HCEC 1CT (cell line): Measurements from ENCODE around the gene MSRB2.
"Not testable (repeated sequence)": the region's sequence is repeated elsewhere in the genome, so short reads cannot be mapped to it uniquely, and the experiment has no call there.

Source experiments
- DNase-seq: peaks from one replicate; pipeline ENCODE4 v3.0.0-alpha.2; 2017

The MSRB2 gene

GRCh38 chr10:23070092-23070912, 25.1 kb upstream of the MSRB2 start:
- not testable (repeated sequence) for DNase-seq

- DNase-seq: no peak
Measured at GRCh38 chr10:23070913-23071218, 24.5 kb upstream of the MSRB2 start.

GRCh38 chr10:23072593-23072992, 22.8 kb upstream of the MSRB2 start:
- DNase-seq: not testable (repeated sequence)

- DNase-seq: no peak
Measured at GRCh38 chr10:23073527-23073926, 21.9 kb upstream of the MSRB2 start.

GRCh38 chr10:23075672-23076071, 19.7 kb upstream of the MSRB2 start:
- no peak for DNase-seq

DNA sequence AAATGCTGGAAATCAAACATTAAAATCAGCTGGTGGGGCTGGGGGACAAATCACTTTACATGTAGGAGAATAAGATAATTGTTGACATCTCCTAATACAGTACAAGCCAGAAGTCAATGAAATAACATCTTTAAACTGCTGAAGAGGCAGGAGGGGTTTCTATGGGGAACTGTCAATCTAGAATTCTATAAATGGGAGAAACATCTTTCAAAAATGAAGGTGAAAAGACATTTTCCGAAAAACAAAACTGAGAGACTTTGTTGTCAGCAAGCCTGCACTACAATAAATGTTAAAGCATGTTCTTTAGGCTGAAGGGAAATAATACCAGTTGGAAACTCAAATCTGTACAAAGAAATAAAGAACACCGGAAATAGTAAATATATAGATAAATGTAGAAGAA, 17.3 kb upstream of the MSRB2 start:
- DNase-seq: no peak

GRCh38 chr10:23079700-23080099, 15.7 kb upstream of the MSRB2 start:
- DNase-seq: no peak

GRCh38 chr10:23080262-23080661, 15.1 kb upstream of the MSRB2 start:
- no peak for DNase-seq

DNA sequence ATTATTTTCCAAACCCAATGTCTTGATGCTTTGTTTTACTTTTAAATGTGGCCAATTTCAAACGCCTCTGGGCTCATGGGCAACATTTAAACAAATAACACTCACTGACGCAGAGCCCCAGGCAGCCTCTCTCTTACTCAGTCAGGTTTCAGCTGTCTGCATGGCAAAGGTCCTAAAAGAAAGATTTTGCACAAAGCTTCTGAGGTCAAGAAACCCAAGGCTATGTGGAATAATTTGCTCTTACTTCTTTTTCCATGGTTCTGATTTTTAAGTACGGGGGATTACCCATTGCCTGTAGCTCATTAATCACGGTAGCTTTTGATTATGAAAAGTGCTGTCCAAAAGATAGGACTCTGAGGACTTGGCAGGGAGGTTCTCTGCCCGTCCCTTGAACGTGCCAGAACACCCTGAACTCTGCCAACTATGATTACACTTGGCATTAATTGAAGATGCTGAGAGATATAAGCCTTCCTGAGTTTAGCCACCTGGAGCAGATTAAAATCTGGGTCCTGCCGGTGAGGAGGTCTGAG, 14.1 kb upstream of the MSRB2 start:
- DNase-seq: no peak

DNA sequence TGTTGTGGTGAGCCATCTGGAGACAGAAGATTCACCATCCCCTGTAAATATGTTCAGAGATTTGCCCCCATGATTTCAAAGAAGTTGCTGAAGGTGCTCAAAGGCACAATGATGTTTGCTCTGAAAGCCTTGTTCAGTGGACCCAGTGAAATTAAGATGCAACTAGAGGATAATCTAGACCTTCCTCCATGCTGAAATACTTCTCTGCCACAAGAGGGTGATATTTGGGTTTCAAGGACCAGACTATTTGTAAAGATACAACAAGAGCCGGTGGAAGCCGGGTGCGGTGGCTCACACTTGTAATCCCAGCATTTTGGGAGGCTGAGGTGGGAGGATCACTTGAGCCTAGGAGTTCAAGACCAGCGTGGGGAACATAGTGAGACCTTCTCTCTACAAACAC, 13.5 kb upstream of the MSRB2 start:
- peak; percentile 50 for DNase-seq

DNA sequence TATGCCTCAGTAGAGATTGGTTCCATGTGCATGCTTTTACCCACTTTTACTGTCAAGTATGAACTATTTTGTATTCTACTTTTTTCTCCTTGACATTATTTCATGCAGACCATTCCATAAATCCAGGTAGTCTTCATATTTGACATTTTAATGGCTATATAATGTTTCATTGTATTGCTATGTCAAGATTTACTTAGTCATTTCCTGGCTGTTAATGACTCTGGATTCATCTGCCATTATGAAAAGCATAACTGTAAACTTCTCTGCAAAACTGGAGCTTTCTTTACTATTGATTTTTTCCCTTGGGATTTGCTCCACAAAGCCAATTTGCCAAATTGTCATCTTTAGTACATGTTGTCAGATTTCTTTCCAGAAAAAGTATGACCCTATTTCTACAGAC, 6.8 kb upstream of the MSRB2 start:
- DNase-seq: peak; percentile 59

- DNase-seq: peak; percentile 44
Measured at GRCh38 chr10:23094786-23095403, 484 bp upstream of the MSRB2 start.

- DNase-seq: peak; percentile 53
Measured at GRCh38 chr10:23095966-23096801, 805 bp downstream of the MSRB2 start.

- peak; percentile 65 for DNase-seq
Measured at GRCh38 chr10:23096802-23097549, 1.6 kb downstream of the MSRB2 start.

DNA sequence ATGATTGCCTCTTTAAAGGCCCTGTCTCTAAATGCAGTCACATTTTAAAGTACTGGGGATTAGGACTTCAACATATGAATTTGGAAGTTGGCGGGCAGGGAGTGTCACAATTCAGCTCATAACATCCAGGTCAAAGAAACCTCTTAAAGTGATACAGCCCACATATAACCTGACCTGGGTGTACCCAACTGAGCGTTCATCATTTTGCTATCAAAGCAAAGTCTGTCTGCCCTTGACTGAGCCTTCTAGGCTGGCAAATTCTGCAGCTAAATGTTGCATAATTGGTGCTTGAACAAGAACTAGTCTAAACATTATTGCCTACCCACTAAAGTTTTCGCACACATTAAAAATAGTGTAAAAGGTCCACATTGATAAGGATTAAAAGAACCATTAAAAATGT, 3.7 kb downstream of the MSRB2 start:
- DNase-seq: no peak

- no peak for DNase-seq
Measured at GRCh38 chr10:23099816-23100215, 4.4 kb downstream of the MSRB2 start.

DNA sequence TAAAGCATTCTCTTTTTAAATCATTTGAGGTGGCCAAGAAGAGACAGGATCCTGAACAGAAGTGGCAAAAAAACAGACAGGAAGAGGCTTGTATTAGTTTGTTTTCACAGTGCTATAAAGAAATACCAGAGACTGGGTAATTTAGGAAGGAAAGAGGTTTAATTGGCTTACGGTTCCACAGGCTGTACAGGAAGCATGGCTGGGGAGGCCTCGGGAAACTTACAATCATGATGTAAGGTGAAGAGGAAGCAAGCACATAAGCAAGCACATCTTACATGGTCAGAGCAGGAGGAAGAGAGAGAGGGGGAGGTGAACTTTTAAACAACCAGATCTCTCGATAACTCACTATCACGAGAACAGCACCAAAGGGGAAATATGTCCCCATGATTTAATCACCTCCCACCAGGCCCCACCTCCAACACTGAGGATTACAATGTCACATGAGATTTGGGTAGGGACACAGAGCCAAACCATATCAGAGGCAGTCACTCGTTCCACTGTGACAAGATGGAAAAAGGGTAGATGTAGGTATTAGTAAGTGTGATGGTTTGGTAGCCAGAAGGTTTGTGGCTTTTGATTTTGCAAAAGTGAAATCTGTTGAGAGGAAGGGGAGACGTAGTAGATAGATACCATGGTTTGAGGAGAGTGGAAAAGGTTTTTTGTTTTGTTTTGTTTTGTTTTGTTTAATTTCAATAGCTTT, 5.1 kb downstream of the MSRB2 start:
- no peak for DNase-seq

DNA sequence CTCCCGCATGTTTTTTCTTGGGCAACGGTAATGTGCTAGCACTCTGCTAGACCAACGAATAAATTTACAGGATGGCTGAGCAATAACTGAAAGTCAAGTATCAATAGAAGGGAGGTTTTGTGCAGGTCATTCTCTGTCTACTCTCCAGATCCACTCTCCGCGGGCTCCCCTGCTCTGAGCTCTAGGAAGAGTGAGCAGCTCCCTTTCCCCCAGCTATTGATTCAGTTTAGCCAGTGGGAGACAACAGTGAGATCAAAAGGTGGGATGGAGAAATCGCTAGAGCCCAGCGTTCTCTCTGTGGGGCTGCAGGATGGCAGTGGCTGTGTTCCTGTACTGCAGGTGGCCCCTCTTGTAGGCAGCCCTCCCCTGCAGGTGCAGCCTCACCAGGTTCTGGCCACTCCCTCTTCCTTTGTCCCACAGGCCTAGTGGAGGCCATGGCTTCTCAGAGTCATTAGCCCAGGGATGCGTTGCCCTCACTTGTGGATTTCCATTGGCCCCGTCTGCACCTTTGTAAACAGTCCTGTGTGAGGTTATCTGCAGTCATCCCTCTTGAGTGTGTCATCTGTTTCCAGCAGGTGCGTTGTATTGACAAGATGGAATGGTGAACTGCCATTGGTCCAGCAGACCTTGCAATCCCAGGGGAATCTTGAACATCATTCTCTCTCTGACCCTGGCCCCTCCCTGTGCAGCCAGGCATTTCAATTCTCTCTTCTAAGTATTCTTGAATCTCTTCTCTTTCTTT, 11.1 kb downstream of the MSRB2 start:
- DNase-seq: no peak

DNA sequence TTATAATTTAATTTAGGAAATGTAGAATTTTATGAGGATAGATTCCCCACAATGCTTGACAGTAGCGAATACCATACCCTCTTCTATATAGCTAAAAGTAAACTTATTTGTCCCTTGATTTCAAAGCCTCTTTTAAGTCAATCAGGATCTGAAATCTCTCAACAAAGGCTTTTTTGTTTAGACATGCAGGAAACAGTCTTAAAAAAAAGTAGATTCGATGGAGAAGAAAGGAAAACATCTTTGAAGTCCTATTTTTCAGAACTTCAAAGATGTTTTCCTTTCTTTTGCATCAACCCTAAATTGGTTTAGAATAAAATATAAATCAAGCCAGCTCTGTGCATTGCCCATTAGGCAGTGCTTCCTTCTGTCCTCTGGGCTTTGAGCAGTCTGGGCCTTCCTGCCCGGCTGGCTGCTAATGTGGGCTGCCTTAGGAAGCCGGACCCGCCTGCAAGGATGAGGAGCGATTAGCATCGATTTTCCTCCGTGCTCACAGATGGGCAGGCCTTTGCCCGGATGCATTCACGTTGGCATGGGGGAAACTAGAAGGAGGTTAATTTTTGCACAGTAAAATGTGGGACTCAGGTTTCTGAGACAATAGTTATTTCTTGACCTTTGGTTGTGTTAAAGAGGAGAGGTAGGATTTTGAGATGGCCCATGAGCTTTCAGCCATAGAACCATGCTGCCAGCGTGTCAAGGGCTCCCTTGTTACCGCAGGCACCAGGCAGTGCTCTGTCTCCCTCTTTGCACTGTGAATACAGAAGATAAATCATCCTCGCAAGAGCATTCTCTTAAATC, 15.5 kb downstream of the MSRB2 start:
- no peak for DNase-seq

DNA sequence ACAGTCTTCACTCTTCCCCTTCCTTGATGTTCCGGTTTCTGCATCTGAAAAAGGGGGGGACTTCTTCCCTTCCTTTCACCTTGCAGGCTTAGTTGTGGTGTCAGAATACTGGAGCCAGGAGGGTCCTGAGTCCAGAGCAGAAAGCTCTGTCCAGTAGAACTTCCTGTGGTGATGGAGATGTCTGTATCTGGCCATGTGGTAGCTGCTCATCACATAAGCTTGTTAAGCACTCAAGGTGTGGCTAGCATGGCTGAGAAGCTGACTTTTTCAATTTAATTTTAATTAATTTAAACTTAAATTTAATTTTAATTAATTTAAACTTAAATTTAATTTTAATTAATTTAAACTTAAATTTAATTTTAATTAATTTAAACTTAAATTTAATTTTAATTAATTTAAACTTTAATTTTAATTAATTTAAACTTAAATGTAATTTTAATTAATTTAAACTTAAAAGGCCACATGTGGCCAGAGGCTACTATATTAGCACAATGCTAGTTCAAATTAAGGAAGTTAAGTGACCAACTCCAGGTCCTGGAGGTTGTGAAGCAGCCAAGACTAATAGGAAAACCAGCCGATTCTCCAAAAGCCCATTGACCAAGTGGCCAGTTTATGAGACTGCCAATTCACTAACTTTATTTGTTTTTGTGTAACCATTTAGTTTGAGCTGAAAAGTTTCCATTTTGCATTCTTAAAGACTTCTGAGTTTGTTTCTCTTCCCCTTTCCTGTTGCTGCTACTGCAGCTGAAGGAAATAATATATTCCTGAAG, 16.3 kb downstream of the MSRB2 start:
- DNase-seq: no peak
